ENCODE measurements around the gene SND1.
A peak's percentile ranks its signal among the peaks of the same experiment; 100 is the strongest.

The SND1 gene

DNA sequence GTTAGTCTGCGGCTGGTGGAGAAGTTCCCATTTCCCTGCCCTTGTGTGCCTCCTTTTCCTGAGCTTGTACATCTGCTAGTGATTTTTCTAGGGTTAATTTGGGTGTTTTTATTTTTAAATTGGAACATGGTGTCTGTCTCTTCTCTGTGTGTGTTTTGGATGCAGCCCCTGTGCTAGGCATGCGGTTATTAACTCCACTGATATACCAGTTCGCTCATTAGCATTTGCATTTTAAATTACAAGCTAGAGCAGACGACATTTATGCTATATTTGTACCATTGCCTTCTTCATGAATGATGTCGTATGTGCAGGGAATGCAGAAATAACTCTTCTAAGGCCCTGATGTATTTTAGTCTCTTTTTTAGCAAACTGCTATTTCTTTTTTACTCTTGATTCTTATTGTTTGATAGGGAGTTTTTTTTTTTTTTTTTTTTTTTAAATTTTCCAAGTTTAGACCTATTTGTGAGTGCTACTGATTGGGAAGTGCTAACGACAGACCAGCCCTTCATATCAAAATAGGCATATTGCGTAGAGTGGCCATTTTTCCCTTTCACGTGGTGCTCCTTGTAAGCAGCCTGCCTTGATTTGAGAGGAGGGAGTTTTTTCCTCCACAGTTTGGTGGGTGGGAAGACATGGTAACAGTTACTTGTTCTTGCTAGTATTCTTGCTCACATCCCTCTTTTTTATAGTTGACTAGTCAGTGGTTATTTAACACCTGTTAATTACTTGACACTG lies 289.6 kb downstream of the SND1 start:
- TF ChIP-seq CEBPB (IDR thresholded peaks at IDR 0.05) (no peak), EGR1 (IDR thresholded peaks at IDR 0.05) (no peak), YY1 (IDR thresholded peaks at IDR 0.05; ENCODE audit: low read depth) (no peak), ZBTB7A (IDR thresholded peaks at IDR 0.05; ENCODE audit: low read depth) (no peak), TAF1 (IDR thresholded peaks at IDR 0.05; ENCODE audit: low read depth) (no peak), FOXM1 (IDR thresholded peaks at IDR 0.05; ENCODE audit: borderline replicate concordance, low read depth) (no peak), RAD21 (IDR thresholded peaks at IDR 0.05; ENCODE audit: low read depth) (no peak), CREB1 (IDR thresholded peaks at IDR 0.05; ENCODE audit: low read depth) (no peak), TEAD4 (IDR thresholded peaks at IDR 0.05) (no peak), EP300 (IDR thresholded peaks at IDR 0.05; ENCODE audit: borderline replicate concordance) (no peak), TCF12 (IDR thresholded peaks at IDR 0.05; ENCODE audit: low read depth) (no peak), NFIC (IDR thresholded peaks at IDR 0.05) (no peak)
- TF ChIP-seq, protein P1, sequence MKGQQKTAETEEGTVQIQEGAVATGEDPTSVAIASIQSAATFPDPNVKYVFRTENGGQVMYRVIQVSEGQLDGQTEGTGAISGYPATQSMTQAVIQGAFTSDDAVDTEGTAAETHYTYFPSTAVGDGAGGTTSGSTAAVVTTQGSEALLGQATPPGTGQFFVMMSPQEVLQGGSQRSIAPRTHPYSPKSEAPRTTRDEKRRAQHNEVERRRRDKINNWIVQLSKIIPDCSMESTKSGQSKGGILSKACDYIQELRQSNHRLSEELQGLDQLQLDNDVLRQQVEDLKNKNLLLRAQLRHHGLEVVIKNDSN (IDR thresholded peaks at IDR 0.05), result no peak
- TF ChIP-seq, protein P2, sequence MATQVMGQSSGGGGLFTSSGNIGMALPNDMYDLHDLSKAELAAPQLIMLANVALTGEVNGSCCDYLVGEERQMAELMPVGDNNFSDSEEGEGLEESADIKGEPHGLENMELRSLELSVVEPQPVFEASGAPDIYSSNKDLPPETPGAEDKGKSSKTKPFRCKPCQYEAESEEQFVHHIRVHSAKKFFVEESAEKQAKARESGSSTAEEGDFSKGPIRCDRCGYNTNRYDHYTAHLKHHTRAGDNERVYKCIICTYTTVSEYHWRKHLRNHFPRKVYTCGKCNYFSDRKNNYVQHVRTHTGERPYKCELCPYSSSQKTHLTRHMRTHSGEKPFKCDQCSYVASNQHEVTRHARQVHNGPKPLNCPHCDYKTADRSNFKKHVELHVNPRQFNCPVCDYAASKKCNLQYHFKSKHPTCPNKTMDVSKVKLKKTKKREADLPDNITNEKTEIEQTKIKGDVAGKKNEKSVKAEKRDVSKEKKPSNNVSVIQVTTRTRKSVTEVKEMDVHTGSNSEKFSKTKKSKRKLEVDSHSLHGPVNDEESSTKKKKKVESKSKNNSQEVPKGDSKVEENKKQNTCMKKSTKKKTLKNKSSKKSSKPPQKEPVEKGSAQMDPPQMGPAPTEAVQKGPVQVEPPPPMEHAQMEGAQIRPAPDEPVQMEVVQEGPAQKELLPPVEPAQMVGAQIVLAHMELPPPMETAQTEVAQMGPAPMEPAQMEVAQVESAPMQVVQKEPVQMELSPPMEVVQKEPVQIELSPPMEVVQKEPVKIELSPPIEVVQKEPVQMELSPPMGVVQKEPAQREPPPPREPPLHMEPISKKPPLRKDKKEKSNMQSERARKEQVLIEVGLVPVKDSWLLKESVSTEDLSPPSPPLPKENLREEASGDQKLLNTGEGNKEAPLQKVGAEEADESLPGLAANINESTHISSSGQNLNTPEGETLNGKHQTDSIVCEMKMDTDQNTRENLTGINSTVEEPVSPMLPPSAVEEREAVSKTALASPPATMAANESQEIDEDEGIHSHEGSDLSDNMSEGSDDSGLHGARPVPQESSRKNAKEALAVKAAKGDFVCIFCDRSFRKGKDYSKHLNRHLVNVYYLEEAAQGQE (IDR thresholded peaks at IDR 0.05; ENCODE audit: low read depth), result no peak
- TF ChIP-seq, protein P3, sequence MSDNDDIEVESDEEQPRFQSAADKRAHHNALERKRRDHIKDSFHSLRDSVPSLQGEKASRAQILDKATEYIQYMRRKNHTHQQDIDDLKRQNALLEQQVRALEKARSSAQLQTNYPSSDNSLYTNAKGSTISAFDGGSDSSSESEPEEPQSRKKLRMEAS (IDR thresholded peaks at IDR 0.05), result no peak

DNA sequence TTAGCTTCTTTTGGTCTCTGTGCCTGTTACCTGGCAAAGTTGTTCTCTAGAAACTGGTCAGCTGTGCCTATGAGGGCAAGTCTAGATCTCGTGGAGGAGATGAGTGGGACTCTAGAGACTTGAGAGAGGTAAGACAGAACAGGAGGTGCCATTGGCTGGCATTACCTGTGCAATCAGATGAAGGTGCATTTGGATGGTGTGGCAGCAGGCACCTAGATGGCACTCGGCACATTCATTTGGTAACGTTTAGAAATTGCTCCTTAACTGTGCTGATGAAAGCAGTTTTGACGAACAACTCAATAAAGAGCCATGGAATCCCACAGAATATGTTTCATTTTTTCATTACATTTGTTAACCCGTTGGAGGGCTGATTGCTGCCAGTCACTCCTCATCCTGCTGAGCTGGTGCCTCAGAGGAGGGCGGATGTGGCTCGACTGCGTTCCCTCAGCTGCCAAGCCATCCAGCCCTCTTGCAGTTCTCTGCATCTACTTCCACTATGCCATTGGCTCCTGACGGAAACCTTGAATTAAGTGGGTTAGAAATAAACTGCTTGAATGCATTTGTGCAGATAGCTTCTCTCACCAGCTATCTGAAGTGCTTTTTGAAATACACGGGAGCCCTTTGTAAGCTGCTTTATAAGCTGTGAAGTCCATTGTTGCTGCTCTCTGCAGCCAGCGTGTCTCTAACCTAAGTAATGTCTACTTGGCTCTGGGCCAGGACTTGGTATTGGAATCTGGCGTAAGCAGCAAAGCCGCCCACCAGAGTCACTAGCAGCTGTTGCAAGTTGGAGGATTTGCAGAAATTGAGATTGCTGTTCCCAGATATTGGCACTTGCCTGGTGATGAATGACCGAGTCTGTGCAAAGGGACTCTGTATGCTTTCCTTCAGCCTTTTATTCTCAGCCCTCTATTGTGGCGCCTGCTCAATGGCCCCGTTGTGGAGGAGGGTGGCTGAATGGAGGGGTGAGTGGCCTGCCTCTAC lies 291.8 kb downstream of the SND1 start:
- TF ChIP-seq RAD21 (IDR thresholded peaks at IDR 0.05; ENCODE audit: low read depth) (no peak), ZBTB7A (IDR thresholded peaks at IDR 0.05; ENCODE audit: low read depth) (no peak), TCF12 (IDR thresholded peaks at IDR 0.05; ENCODE audit: low read depth) (no peak), NFIC (IDR thresholded peaks at IDR 0.05) (peak; percentile 72)
- TF ChIP-seq, protein P2 (IDR thresholded peaks at IDR 0.05; ENCODE audit: low read depth), result no peak

DNA sequence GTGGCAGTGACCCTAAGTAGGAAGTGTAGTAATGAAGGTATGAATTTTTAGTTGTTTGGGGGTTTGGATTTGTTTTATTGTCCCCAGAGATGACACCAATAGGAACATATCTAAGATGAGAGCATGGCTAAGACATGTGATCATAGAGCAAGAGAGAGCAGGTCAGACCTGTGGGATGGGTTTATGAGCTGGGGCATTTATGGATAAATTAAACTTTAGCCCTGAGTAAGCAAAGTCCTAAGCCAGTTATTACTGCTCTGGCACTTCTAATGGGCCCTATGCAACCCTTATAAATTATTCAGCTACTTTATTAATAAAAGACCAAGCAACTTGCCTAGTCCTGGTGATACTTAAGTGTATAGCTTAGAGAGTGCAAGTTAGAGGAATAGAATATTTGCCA lies 294.1 kb downstream of the SND1 start:
- TF ChIP-seq TEAD4 (IDR thresholded peaks at IDR 0.05) (no peak), YY1 (IDR thresholded peaks at IDR 0.05; ENCODE audit: low read depth) (no peak), RAD21 (IDR thresholded peaks at IDR 0.05; ENCODE audit: low read depth) (no peak), NFIC (IDR thresholded peaks at IDR 0.05) (no peak), ZBTB7A (IDR thresholded peaks at IDR 0.05; ENCODE audit: low read depth) (no peak), TAF1 (IDR thresholded peaks at IDR 0.05; ENCODE audit: low read depth) (no peak), CEBPB (IDR thresholded peaks at IDR 0.05) (no peak), TCF12 (IDR thresholded peaks at IDR 0.05; ENCODE audit: low read depth) (no peak), EP300 (IDR thresholded peaks at IDR 0.05; ENCODE audit: borderline replicate concordance) (no peak), CREB1 (IDR thresholded peaks at IDR 0.05; ENCODE audit: low read depth) (no peak), EGR1 (IDR thresholded peaks at IDR 0.05) (no peak), FOXM1 (IDR thresholded peaks at IDR 0.05; ENCODE audit: borderline replicate concordance, low read depth) (no peak)
- TF ChIP-seq, protein P1 (IDR thresholded peaks at IDR 0.05), result no peak
- TF ChIP-seq, protein P2 (IDR thresholded peaks at IDR 0.05; ENCODE audit: low read depth), result no peak
- TF ChIP-seq, protein P3 (IDR thresholded peaks at IDR 0.05), result no peak

Measured in Ishikawa (cell line).